Measurements from ENCODE around the gene CNKSR2. TPM values are rescaled to one million over a fixed set of nuclear protein-coding genes. Genes with fewer than 3 reads are reported as not detected.
A peak's percentile ranks its signal among the peaks of the same experiment; 100 is the strongest.

The CNKSR2 gene
- total RNA-seq, 2 donors from 2014 or later, result 0.24 to 0.32 TPM

DNA sequence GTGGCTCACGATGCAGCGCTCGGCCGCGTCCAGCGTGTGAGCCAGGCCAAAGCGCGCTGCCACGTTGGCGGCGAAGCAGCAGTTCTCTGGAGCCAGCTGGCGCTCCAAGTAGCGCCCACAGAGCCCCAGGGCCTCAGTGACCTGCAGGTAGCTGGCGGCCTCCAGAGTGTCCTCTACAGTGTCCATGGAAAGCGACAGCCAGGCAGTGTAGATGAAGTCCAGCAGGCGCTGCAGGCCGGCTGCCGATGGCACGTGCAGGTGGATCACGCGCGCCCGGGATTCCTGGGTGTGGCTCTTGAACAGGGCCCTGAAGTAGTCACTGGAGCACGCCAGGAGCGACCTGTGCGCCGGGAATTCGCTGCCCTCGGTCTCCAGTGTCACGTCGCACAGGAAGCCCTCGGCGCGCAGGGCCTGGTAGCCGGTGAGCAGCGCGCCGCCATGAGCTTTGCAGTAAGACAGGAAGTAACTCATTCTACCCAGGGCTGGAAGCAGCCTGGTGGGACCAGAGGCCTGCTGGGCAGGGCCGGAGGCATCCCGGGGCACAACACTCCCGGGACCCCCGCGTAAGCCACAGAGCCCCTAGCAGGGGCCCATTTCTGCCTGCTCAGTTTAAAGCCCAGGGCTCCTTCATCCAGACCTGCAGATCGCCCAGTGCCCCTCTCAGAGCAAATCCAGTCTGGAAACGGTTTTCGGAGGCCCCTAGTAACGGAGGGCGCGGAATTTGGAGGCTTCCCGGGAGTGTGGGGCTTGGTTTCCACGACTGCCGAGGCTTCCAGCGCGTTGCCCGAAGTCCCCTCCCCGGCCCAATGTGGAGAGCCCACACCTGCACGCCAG, 283.3 kb downstream of the CNKSR2 start:
- Histone ChIP-seq H3K27me3 (peaks cover 7% of the 10 kb centered on the region), H3K4me3 (peak overlapping the region; percentile 30), H3K27ac (no peak overlapping the region), H3K4me1 (no peaks in the 10 kb centered on the region), H3K9ac (ENCODE audit: low read depth in 2 of 2, low read length in 2 of 2) (no peak overlapping the region), H3K36me3 (no peaks in the 10 kb centered on the region), H3K9me3 (no peaks in the 10 kb centered on the region)
- intact Hi-C loops (cut with DNase I), result no loop called here
- TF ChIP-seq, protein P1, sequence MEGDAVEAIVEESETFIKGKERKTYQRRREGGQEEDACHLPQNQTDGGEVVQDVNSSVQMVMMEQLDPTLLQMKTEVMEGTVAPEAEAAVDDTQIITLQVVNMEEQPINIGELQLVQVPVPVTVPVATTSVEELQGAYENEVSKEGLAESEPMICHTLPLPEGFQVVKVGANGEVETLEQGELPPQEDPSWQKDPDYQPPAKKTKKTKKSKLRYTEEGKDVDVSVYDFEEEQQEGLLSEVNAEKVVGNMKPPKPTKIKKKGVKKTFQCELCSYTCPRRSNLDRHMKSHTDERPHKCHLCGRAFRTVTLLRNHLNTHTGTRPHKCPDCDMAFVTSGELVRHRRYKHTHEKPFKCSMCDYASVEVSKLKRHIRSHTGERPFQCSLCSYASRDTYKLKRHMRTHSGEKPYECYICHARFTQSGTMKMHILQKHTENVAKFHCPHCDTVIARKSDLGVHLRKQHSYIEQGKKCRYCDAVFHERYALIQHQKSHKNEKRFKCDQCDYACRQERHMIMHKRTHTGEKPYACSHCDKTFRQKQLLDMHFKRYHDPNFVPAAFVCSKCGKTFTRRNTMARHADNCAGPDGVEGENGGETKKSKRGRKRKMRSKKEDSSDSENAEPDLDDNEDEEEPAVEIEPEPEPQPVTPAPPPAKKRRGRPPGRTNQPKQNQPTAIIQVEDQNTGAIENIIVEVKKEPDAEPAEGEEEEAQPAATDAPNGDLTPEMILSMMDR (IDR thresholded peaks at IDR 0.05), result no peak
- no peak for DNase-seq

DNA sequence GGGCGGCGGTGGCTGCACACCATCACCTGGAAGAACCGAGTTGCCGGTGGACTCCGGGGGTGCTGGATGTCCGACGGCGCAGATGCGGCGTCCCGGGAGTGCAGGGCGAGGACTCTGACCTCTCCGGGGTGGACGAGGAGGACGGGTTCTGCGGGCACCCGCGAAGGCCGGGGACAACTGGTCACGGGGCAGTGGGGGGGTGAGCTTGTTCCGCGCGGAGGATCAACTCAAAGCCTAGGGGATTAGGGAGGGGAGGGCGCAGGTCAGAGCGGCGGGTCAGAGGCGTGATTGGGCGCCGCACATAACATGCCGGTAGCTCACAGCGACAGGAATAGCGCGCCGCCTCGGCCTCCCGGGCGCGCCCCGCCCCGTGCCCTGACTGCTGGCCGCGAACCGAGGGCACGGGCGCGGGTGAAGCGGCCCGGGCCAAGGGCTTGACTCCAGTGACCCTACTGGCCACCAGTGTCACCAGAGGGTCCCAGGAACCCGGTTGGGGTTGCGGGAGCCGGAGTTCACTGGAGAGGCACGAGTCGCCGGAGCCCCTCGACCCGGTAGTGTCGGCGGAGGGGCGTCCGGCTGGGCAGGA, 284.0 kb downstream of the CNKSR2 start, which contains the start of gene KLHL34:
TSS of gene KLHL34 (minus strand) at position 179 of the 586 bp plus-strand sequence. CDS start 542 bp downstream, outside the sequence.
- DNase-seq, result peak; percentile 31
- no peaks in the 10 kb centered on the region for H3K36me3 ChIP-seq
- TF ChIP-seq, protein P1 (IDR thresholded peaks at IDR 0.05), result no peak
- H3K9ac ChIP-seq (ENCODE audit: low read depth in 2 of 2, low read length in 2 of 2), result peak within 1 kb of the TSS in 1 of 2 donors; percentile 55
- no peaks in the 10 kb centered on the region for H3K4me1 ChIP-seq
- peak within 1 kb of the TSS; percentile 30 for H3K4me3 ChIP-seq
- intact Hi-C loops (cut with DNase I), result no loop called here
- H3K9me3 ChIP-seq, result no peaks in the 10 kb centered on the region
- H3K27ac ChIP-seq, result peak within 1 kb of the TSS; percentile 55
- H3K27me3 ChIP-seq, result peaks cover 7% of the 10 kb centered on the region

DNA sequence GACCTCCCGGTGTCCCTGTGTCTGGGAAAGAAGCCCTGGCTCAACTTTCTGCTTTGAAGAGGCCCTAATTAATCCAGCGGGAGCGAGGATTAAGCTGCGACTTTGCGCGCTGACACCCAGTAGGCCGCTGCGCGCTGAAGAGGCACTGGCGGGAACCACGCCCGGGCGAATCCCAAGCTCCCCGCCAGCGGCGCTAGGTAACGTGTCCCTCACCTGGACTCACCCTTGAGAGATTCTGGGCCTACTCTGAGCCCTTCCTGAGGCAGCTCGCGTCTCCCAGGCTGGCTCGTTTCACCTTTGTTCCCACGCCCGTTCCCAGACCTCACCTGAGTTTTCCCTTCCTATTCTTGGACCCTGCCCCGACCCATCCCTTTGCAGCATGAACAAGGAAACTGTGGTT, 284.5 kb downstream of the CNKSR2 start:
- Histone ChIP-seq H3K9me3 (no peaks in the 10 kb centered on the region), H3K9ac (ENCODE audit: low read depth in 2 of 2, low read length in 2 of 2) (peak overlapping the region in 1 of 2 donors; percentile 55), H3K36me3 (no peaks in the 10 kb centered on the region), H3K4me1 (no peaks in the 10 kb centered on the region), H3K27ac (peak overlapping the region; percentile 55), H3K27me3 (peaks cover 7% of the 10 kb centered on the region), H3K4me3 (peak overlapping the region; percentile 30)
- DNase-seq, result peak; percentile 66
- TF ChIP-seq, protein P1 (IDR thresholded peaks at IDR 0.05), result no peak
- intact Hi-C loops (cut with DNase I), result no loop called here

DNA sequence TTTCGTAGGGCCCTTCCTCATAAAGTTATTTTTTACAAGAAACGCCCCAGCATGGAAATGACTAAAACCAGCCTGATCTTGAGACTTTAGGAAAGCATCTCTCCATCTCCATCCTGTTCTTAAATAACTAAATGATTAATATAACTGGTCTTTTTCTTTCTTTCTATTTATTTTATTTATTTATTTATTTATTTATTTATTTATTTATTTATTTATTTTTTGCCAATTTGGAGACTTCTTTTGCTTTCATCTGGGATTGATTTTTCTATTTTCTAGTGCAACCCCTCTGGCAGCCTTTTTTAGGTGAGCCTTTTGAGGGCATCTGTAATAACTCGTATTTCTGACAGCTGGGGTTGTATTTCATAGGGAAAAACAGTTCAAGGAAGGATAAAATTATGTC, 285.1 kb downstream of the CNKSR2 start:
- H3K27ac ChIP-seq, result peak overlapping the region; percentile 55

DNA sequence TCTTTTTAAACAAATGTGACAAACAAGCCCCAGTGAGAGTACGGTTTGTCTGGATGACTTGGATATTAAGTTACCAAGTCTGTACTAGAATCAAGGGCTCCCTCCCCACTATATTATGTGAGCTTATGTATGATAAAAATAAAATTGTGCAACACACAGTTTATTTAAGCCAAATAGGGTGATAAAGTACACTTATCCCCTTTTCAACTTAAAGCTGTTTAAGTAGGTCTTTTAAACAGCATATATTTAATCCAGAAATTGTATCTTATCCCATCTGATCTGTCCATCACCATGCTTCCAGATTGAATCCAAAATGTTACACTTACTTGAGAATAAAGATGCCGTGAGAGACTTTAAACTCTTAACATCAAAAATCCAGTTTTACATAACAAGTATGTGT, 285.9 kb downstream of the CNKSR2 start:
- H3K9ac ChIP-seq (ENCODE audit: low read depth in 2 of 2, low read length in 2 of 2), result no peak overlapping the region
- no peak for DNase-seq
- H3K27ac ChIP-seq, result no peak overlapping the region
- intact Hi-C loops (cut with DNase I), result no loop called here
- H3K27me3 ChIP-seq, result peaks cover 7% of the 10 kb centered on the region
- no peaks in the 10 kb centered on the region for H3K36me3 ChIP-seq
- TF ChIP-seq, protein P1 (IDR thresholded peaks at IDR 0.05), result no peak
- H3K9me3 ChIP-seq, result no peaks in the 10 kb centered on the region
- no peaks in the 10 kb centered on the region for H3K4me1 ChIP-seq
- H3K4me3 ChIP-seq, result no peak overlapping the region

More for the DNA sequence above, 285.1 kb downstream of the CNKSR2 start:
- intact Hi-C loops (cut with DNase I), result no loop called here
- no peak overlapping the region for H3K4me3 ChIP-seq
- H3K4me1 ChIP-seq, result no peaks in the 10 kb centered on the region
- H3K27me3 ChIP-seq, result peaks cover 7% of the 10 kb centered on the region
- no peaks in the 10 kb centered on the region for H3K9me3 ChIP-seq
- DNase-seq, result no peak
- H3K9ac ChIP-seq (ENCODE audit: low read depth in 2 of 2, low read length in 2 of 2), result no peak overlapping the region
- TF ChIP-seq, protein P1 (IDR thresholded peaks at IDR 0.05), result no peak
- H3K36me3 ChIP-seq, result no peaks in the 10 kb centered on the region
